SK-N-SH (cell line): ENCODE measurements around the gene CBR1. TPM values are rescaled to one million over a fixed set of nuclear protein-coding genes. Genes with fewer than 3 reads are reported as not detected.

Source experiments
- CTCF ChIA-PET: fragments of 300-600, 350-600 bp; formaldehyde crosslinking; extraction: SDS; loops from one replicate; lab custom pipeline; 2021; lab: Yijun Ruan, JAX
- POLR2A ChIA-PET: fragments of 350-600 bp; sonication (Branson Sonifier 250); formaldehyde crosslinking; extraction: SDS; loops from one replicate; lab custom pipeline; 2020; ENCODE audit warnings: antibody characterized with exemption, inconsistent platforms; lab: Yijun Ruan, JAX
- DNase-seq: peaks from one replicate; pipeline ENCODE4 v3.0.0; 2012
- H2AFZ ChIP-seq: fragments of 200-600 bp; sonication (generic); 2 replicates; pipeline ENCODE4 v1.8.1; 2016; ENCODE audit warnings: antibody characterized with exemption, mild to moderate bottlenecking, low read depth
- H3F3A ChIP-seq: fragments of 200-600 bp; sonication (generic); replicated peaks from 2 replicates; pipeline ENCODE3; 2016; ENCODE audit warnings: antibody characterized with exemption, mild to moderate bottlenecking; ENCODE audit not compliant: insufficient read depth
- H3K27ac ChIP-seq, 2 experiments: fragments of 200-500 bp in 1 of 2; fragments of 200-600 bp in 1 of 2; sonication (Bioruptor generic) in 1 of 2; sonication (generic), shearing (Covaris generic) in 1 of 2; 2 replicates each; pipeline versions ENCODE4 v1.5.1 to v1.6.1; 2014 to 2016; ENCODE audit warnings: low read depth in 2 of 2, inconsistent platforms in 1 of 2, low read length in 1 of 2, mild to moderate bottlenecking in 1 of 2, mixed read lengths in 1 of 2
- H3K27me3 ChIP-seq: fragments of 200-600 bp; sonication (generic), shearing (Covaris generic); 2 replicates; pipeline ENCODE4 v1.6.1; 2016; ENCODE audit warnings: mixed run types; ENCODE audit not compliant: insufficient read depth
- H3K36me3 ChIP-seq, 2 experiments: fragments of 200-500 bp in 1 of 2; fragments of 200-600 bp in 1 of 2; sonication (Bioruptor generic) in 1 of 2; sonication (generic) in 1 of 2; replicated peaks in 1 of 2; 2 replicates each; pipeline versions ENCODE3 to v1.5.1; 2014 to 2016; ENCODE audit warnings: low read length in 1 of 2, mild to moderate bottlenecking in 1 of 2; ENCODE audit not compliant: insufficient read depth in 2 of 2, control insufficient read depth in 1 of 2
- H3K4me1 ChIP-seq, 2 experiments: fragments of 200-500 bp in 1 of 2; fragments of 200-600 bp in 1 of 2; sonication (Bioruptor generic) in 1 of 2; sonication (generic), shearing (Covaris generic) in 1 of 2; 2 replicates each; pipeline versions ENCODE4 v1.5.1 to v1.6.1; 2014 to 2016; ENCODE audit warnings: low read depth in 1 of 2, low read length in 1 of 2, mixed run types in 1 of 2; ENCODE audit not compliant: insufficient read depth in 2 of 2, control insufficient read depth in 1 of 2
- H3K4me2 ChIP-seq: fragments of 200-600 bp; sonication (generic), shearing (Covaris generic); 2 replicates; pipeline ENCODE4 v1.6.1; 2017; ENCODE audit warnings: mixed run types
- H3K4me3 ChIP-seq, 2 experiments: fragments of 200-500 bp in 1 of 2; fragments of 200-600 bp in 1 of 2; sonication (Bioruptor generic) in 1 of 2; sonication (generic), shearing (Covaris generic) in 1 of 2; 2 replicates each; pipeline versions ENCODE4 v1.5.1 to v1.8.1; 2014 to 2016; ENCODE audit warnings: low read depth in 2 of 2, inconsistent platforms in 1 of 2, low read length in 1 of 2, mild to moderate bottlenecking in 1 of 2, mixed read lengths in 1 of 2, moderate library complexity in 1 of 2
- H3K79me2 ChIP-seq: fragments of 200-600 bp; sonication (generic); 2 replicates; pipeline ENCODE4 v1.8.1; 2017; ENCODE audit warnings: mild to moderate bottlenecking; ENCODE audit not compliant: insufficient read depth
- H3K9ac ChIP-seq: fragments of 200-600 bp; sonication (generic); 2 replicates; pipeline ENCODE4 v1.6.1; 2017; ENCODE audit warnings: mixed run types
- H3K9me2 ChIP-seq: fragments of 200-600 bp; sonication (generic); 2 replicates; pipeline ENCODE4 v1.6.1; 2017; ENCODE audit warnings: mixed run types
- H3K9me3 ChIP-seq: fragments of 200-600 bp; sonication (generic); 2 replicates; pipeline ENCODE4 v1.6.1; 2017; ENCODE audit warnings: mixed run types, mild to moderate bottlenecking, moderate library complexity
- H4K20me1 ChIP-seq: fragments of 200-600 bp; sonication (generic); 2 replicates; pipeline ENCODE4 v1.6.1; 2017; ENCODE audit warnings: mild to moderate bottlenecking, mixed run types; ENCODE audit not compliant: insufficient read depth
- CHD2 ChIP-seq: fragments of 150-350 bp; IDR thresholded peaks from 2 replicates; pipeline ENCODE4 v1.6.1; 2018; ENCODE audit warnings: low read length; ENCODE audit not compliant: partially characterized antibody
- ELF1 ChIP-seq: IDR thresholded peaks from 2 replicates; pipeline ENCODE4 v1.4.0; 2012
- EP300 ChIP-seq, 2 experiments: IDR thresholded peaks; 2 replicates each; pipeline versions ENCODE4 v1.4.0 to v1.6.1; 2012; ENCODE audit warnings: borderline replicate concordance in 1 of 2, low read depth in 1 of 2, low read length in 1 of 2
- EZH2phosphoT487 ChIP-seq: fragments of 200-600 bp; sonication (generic); IDR thresholded peaks from 2 replicates; pipeline ENCODE4 v1.6.1; 2017; ENCODE audit warnings: low read depth, mixed run types, mild to moderate bottlenecking, antibody characterized with exemption, moderate library complexity, borderline replicate concordance
- FOSL2 ChIP-seq: IDR thresholded peaks from 2 replicates; pipeline ENCODE4 v1.4.0; 2012; ENCODE audit warnings: low read depth, mild to moderate bottlenecking, moderate library complexity, borderline replicate concordance
- FOXJ3 ChIP-seq: sonication (generic); formaldehyde crosslinking; IDR thresholded peaks from 2 replicates; pipeline ENCODE4 v1.5.1; 2020; ENCODE audit warnings: mild to moderate bottlenecking, missing genetic modification reagents
- FOXM1 ChIP-seq: IDR thresholded peaks from 2 replicates; pipeline ENCODE4 v1.4.0; 2012; ENCODE audit warnings: low read depth, mild to moderate bottlenecking
- GABPA ChIP-seq: IDR thresholded peaks from 2 replicates; pipeline ENCODE4 v1.4.0; 2012; ENCODE audit warnings: low read depth, mild to moderate bottlenecking
- GATA2 ChIP-seq: sonication (generic); formaldehyde crosslinking; IDR thresholded peaks from 2 replicates; pipeline ENCODE4 v1.5.0; 2020; ENCODE audit warnings: mild to moderate bottlenecking, missing genetic modification reagents
- IRF3 ChIP-seq: fragments of 150-350 bp; IDR thresholded peaks from 2 replicates; pipeline ENCODE4 v1.6.1; 2016; ENCODE audit warnings: mild to moderate bottlenecking, low read depth, low read length
- JUND ChIP-seq: IDR thresholded peaks from 2 replicates; pipeline ENCODE4 v1.4.0; 2012
- MAX ChIP-seq: IDR thresholded peaks from 2 replicates; pipeline ENCODE4 v1.4.0; 2012; ENCODE audit warnings: low read depth
- MEF2A ChIP-seq: IDR thresholded peaks from 2 replicates; pipeline ENCODE4 v1.4.0; 2012; ENCODE audit warnings: low read depth, borderline replicate concordance
- MXI1 ChIP-seq: IDR thresholded peaks from 2 replicates; pipeline ENCODE4 v1.6.1; 2012; ENCODE audit warnings: mild to moderate bottlenecking, low read depth, low read length, improper control_type of control experiment
- NFIC ChIP-seq: IDR thresholded peaks from 2 replicates; pipeline ENCODE4 v1.4.0; 2012; ENCODE audit warnings: borderline replicate concordance
- NRF1 ChIP-seq: IDR thresholded peaks from 2 replicates; pipeline ENCODE4 v1.6.1; 2012; ENCODE audit warnings: low read depth, mild to moderate bottlenecking, low read length
- PBX3 ChIP-seq: IDR thresholded peaks from 2 replicates; pipeline ENCODE4; 2012
- POLR2AphosphoS5 ChIP-seq: IDR thresholded peaks from 2 replicates; pipeline ENCODE4 v1.6.1; 2012; ENCODE audit warnings: low read depth, low read length
- RFX5 ChIP-seq: IDR thresholded peaks from 2 replicates; pipeline ENCODE4 v1.6.1; 2012; ENCODE audit warnings: mild to moderate bottlenecking, improper control_type of control experiment, low read length
- RXRA ChIP-seq: IDR thresholded peaks from 2 replicates; pipeline ENCODE4 v1.4.0; 2012; ENCODE audit warnings: low read depth, mild to moderate bottlenecking, borderline replicate concordance
- SMC3 ChIP-seq: IDR thresholded peaks from 2 replicates; pipeline ENCODE4 v1.6.1; 2012; ENCODE audit warnings: low read depth, low read length, improper control_type of control experiment
- TAF1 ChIP-seq: IDR thresholded peaks from 2 replicates; pipeline ENCODE4 v1.6.1; 2012; ENCODE audit warnings: low read depth, mild to moderate bottlenecking, low read length, moderate library complexity, borderline replicate concordance
- TCF12 ChIP-seq: IDR thresholded peaks from 2 replicates; pipeline ENCODE4 v1.4.0; 2012
- USF1 ChIP-seq: IDR thresholded peaks from 2 replicates; pipeline ENCODE4 v1.4.0; 2012; ENCODE audit warnings: low read depth, borderline replicate concordance
- USF2 ChIP-seq: fragments of 150-350 bp; IDR thresholded peaks from 2 replicates; pipeline ENCODE4 v1.6.1; 2017; ENCODE audit warnings: antibody characterized with exemption, low read length, low read depth, borderline replicate concordance
- YY1 ChIP-seq: IDR thresholded peaks from 2 replicates; pipeline ENCODE4 v1.4.0; 2012; ENCODE audit warnings: low read depth, mild to moderate bottlenecking
- ZBTB33 ChIP-seq: IDR thresholded peaks from 2 replicates; pipeline ENCODE4 v1.4.0; 2012; ENCODE audit warnings: low read depth, borderline replicate concordance
- WGBS: methylation state at CpG from one replicate; pipeline ENCODE4 v1.1.6; 2017; ENCODE audit warnings: low lambda C conversion rate; 5-methylcytosine and 5-hydroxymethylcytosine counted together
- polyA plus RNA-seq, 3 experiments: library from polyadenylated mRNA; depleted of rRNA; stranded (reverse); fragments of >200 nt; gene quantifications; 2 replicates each; pipeline ENCODE4 v1.2.3, GENCODE V29; 2012

The CBR1 gene
- polyA plus RNA-seq (2012; rRNA removed) = 125 and 136 TPM in 2 replicates
- 104 and 133 TPM in 2 replicates for polyA plus RNA-seq (2012; cell fraction: cytosol; rRNA removed)
- 89.5 and 186 TPM in 2 replicates for polyA plus RNA-seq (2012; cell fraction: nucleus; rRNA removed)

- ChIA-PET CTCF (interaction anchor here (0.7 to 2.6 kb wide), 5 partner anchors 34 to 1325 kb away, joined by 3 to 16 read pairs (median 8); no protein-coding TSS in a partner anchor), POLR2A (interaction anchor here (0.6 to 1.9 kb wide), 5 partner anchors 10 to 34 kb away, joined by 3 to 33 read pairs (median 4); partner anchors contain the start of gene SETD4)
- peak within 1 kb of the TSS; percentile 93 for H2AFZ ChIP-seq
- H4K20me1 ChIP-seq = no peaks in the 10 kb centered on the region
- H3K9ac ChIP-seq = peak within 1 kb of the TSS; percentile 66
- H3K9me3 ChIP-seq = no peaks in the 10 kb centered on the region
- peaks cover 8 to 14% of the 10 kb centered on the region in 2 experiments for H3K36me3 ChIP-seq
- peak within 1 kb of the TSS; percentile 59 to 87 for H3K27ac ChIP-seq
- peak; percentile 94 for DNase-seq
- H3F3A ChIP-seq = no peaks in the 10 kb centered on the region
- peak within 1 kb of the TSS; percentile 79 to 95 for H3K4me3 ChIP-seq
- no peaks in the 10 kb centered on the region for H3K9me2 ChIP-seq
- peak within 1 kb of the TSS; percentile 81 for H3K4me2 ChIP-seq
- H3K4me1 ChIP-seq = peaks cover 5 to 19% of the 10 kb centered on the region in 2 experiments; a peak in 3 of 4 replicates
- 0% methylated on average over 32 of the region's 71 CpGs for WGBS
- H3K27me3 ChIP-seq = no peaks in the 10 kb centered on the region
- peaks cover 10% of the 10 kb centered on the region; the same call in 1 of the 2 replicates for H3K79me2 ChIP-seq
- 0 out of 2 replicates have a peak, but pooled peaks have one; percentile 52 for TF ChIP-seq YY1
- no peak for TF ChIP-seq GABPA
- TF ChIP-seq MXI1 = peak; percentile 86
- peak; percentile 81 for TF ChIP-seq NRF1
- no peak for TF ChIP-seq EZH2phosphoT487
- 0 out of 2 replicates have a peak, but pooled peaks have one; percentile 50 for TF ChIP-seq NFIC
- no peak for TF ChIP-seq SMC3
- TF ChIP-seq ZBTB33 = no peak
- no peak for TF ChIP-seq FOXJ3 (CRISPR knock-in tag)
- TF ChIP-seq ELF1 = no peak
- TF ChIP-seq TCF12 = no peak; the same call in 1 of the 2 replicates
- TF ChIP-seq JUND = no peak
- no peak for TF ChIP-seq GATA2 (CRISPR knock-in tag)
- TF ChIP-seq FOSL2 = no peak
- TF ChIP-seq USF2 = peak; percentile 82
- TF ChIP-seq RFX5 = no peak
- TF ChIP-seq MEF2A = no peak
- no peak for TF ChIP-seq EP300 (IDR thresholded peaks at IDR 0.05; ENCODE audit: borderline replicate concordance in 1 of 2, low read depth in 1 of 2, low read length in 1 of 2)
- no peak for TF ChIP-seq PBX3
- TF ChIP-seq RXRA = no peak
- peak; percentile 93 for TF ChIP-seq USF1
- no peak for TF ChIP-seq IRF3
- TF ChIP-seq CHD2 = peak; percentile 13
- peak; percentile 84 for TF ChIP-seq POLR2AphosphoS5
- no peak for TF ChIP-seq FOXM1
- TF ChIP-seq MAX = peak; percentile 95
- 0 out of 2 replicates have a peak, but pooled peaks have one; percentile 20 for TF ChIP-seq TAF1
These were observed at the start of gene CBR1 for GRCh38 chr21:36069713-36070583. CBR1 (plus strand) TSS chr21:36070024; CDS start chr21:36070116, 92 bp downstream.
